ENCODE data around the gene SMPD4. TPM values are rescaled to one million over a fixed set of nuclear protein-coding genes. Genes with fewer than 3 reads are reported as not detected.
"Not testable (repeated sequence)": the region's sequence is repeated elsewhere in the genome, so short reads cannot be mapped to it uniquely, and the experiment has no call there.

The SMPD4 gene
- total and polyA plus RNA-seq, 2 of the 8 experiments (the other 6 are each of a cell fraction or from before 2014, with no cell fraction given), result 102 to 106 TPM

GRCh38 chr2:130207051-130207450 lies 25.6 kb upstream of the SMPD4 start:
- H4K5ac ChIP-seq (ENCODE audit: insufficient read length, low read depth, low read length); H3K79me2 ChIP-seq (ENCODE audit: control insufficient read depth in 1 of 2, insufficient read depth in 2 of 2, low read length in 2 of 2); H3K4me3 ChIP-seq (ENCODE audit: extremely low read depth in 1 of 4, insufficient read depth in 2 of 4, low read depth in 3 of 4, low read length in 4 of 4); FAIRE-seq; H3K9ac ChIP-seq (replicated peaks in 1 of 4; ENCODE audit: extremely low read depth in 1 of 4, low read depth in 3 of 4, low read length in 3 of 4); H4K20me1 ChIP-seq (replicated peaks in 1 of 2; ENCODE audit: control insufficient read depth in 1 of 2, insufficient read depth in 2 of 2, low read length in 2 of 2); CTCF ChIA-PET (ENCODE audit: partially characterized antibody); H2BK20ac ChIP-seq (ENCODE audit: low read length); H3K23ac ChIP-seq (ENCODE audit: insufficient read length); H3K56ac ChIP-seq (replicated peaks; ENCODE audit: insufficient read length, low read depth, low read length); H3K36me3 ChIP-seq (ENCODE audit: control insufficient read depth in 2 of 4, insufficient read depth in 4 of 4, low read length in 3 of 4); H3K14ac ChIP-seq (ENCODE audit: insufficient read length); H4K8ac ChIP-seq (ENCODE audit: extremely low read depth, insufficient read depth, low read length); H3K27ac ChIP-seq (ENCODE audit: low read depth, low read length); H2AFZ ChIP-seq (ENCODE audit: low read length); POLR2A ChIA-PET (ENCODE audit: partially characterized antibody); H3K4me1 ChIP-seq (replicated peaks in 1 of 4; ENCODE audit: control insufficient read depth in 3 of 4, insufficient read depth in 4 of 4, low read length in 3 of 4); H3K4ac ChIP-seq (replicated peaks; ENCODE audit: insufficient read length, low read depth, low read length); DNase-seq (ENCODE audit: low read depth in 1 of 2, low spot score in 2 of 2); H3K9me3 ChIP-seq (ENCODE audit: insufficient read depth in 2 of 2, low read depth in 1 of 2, low read length in 1 of 2); H2AK5ac ChIP-seq (ENCODE audit: low read depth, low read length); H2BK15ac ChIP-seq (ENCODE audit: low read length); H3K23me2 ChIP-seq (ENCODE audit: low read depth, low read length); H2BK5ac ChIP-seq (ENCODE audit: low read depth, low read length); H2BK120ac ChIP-seq (replicated peaks; ENCODE audit: low read depth, low read length); H3K79me1 ChIP-seq (ENCODE audit: low read depth, low read length); H3K4me2 ChIP-seq (ENCODE audit: insufficient read depth in 1 of 2, low read depth in 2 of 2, low read length in 2 of 2); H4K91ac ChIP-seq (replicated peaks; ENCODE audit: insufficient read length, low read length); H3K18ac ChIP-seq (ENCODE audit: extremely low read depth, low read length); H3K27me3 ChIP-seq (replicated peaks in 1 of 4; ENCODE audit: control insufficient read depth in 3 of 4, extremely low read depth in 1 of 4, insufficient read depth in 3 of 4, low read length in 3 of 4); H2BK12ac ChIP-seq (ENCODE audit: low read depth, low read length): not testable (repeated sequence)
- 97% methylated on average over 10 of the region's 13 CpGs; no CpG with 5 or more reads in 1 of the 2 experiments for WGBS, 2 experiments (ENCODE audit: extremely low coverage in 1 of 2, insufficient coverage in 1 of 2, insufficient read length in 1 of 2, insufficient replicate concordance in 2 of 2, low coverage in 1 of 2, low lambda C conversion rate in 2 of 2, missing lambda C conversion rate in 1 of 2)

GRCh38 chr2:130203150-130203549 lies 21.7 kb upstream of the SMPD4 start:
- H2BK12ac ChIP-seq (ENCODE audit: low read depth, low read length); H3K36me3 ChIP-seq (ENCODE audit: control insufficient read depth in 2 of 4, insufficient read depth in 4 of 4, low read length in 3 of 4); H3K56ac ChIP-seq (replicated peaks; ENCODE audit: insufficient read length, low read depth, low read length); H2AK5ac ChIP-seq (ENCODE audit: low read depth, low read length); H3K27ac ChIP-seq (ENCODE audit: low read depth, low read length); H3K4me2 ChIP-seq (ENCODE audit: insufficient read depth in 1 of 2, low read depth in 2 of 2, low read length in 2 of 2); H3K79me1 ChIP-seq (ENCODE audit: low read depth, low read length); H4K20me1 ChIP-seq (replicated peaks in 1 of 2; ENCODE audit: control insufficient read depth in 1 of 2, insufficient read depth in 2 of 2, low read length in 2 of 2); H3K4me3 ChIP-seq (ENCODE audit: extremely low read depth in 1 of 4, insufficient read depth in 2 of 4, low read depth in 3 of 4, low read length in 4 of 4); H3K23ac ChIP-seq (ENCODE audit: insufficient read length); H2BK120ac ChIP-seq (replicated peaks; ENCODE audit: low read depth, low read length); H4K91ac ChIP-seq (replicated peaks; ENCODE audit: insufficient read length, low read length); DNase-seq (ENCODE audit: low read depth in 1 of 2, low spot score in 2 of 2); H3K9me3 ChIP-seq (ENCODE audit: insufficient read depth in 2 of 2, low read depth in 1 of 2, low read length in 1 of 2); H3K4ac ChIP-seq (replicated peaks; ENCODE audit: insufficient read length, low read depth, low read length); H3K23me2 ChIP-seq (ENCODE audit: low read depth, low read length); POLR2A ChIA-PET (ENCODE audit: partially characterized antibody); H4K5ac ChIP-seq (ENCODE audit: insufficient read length, low read depth, low read length); H2BK5ac ChIP-seq (ENCODE audit: low read depth, low read length); H2BK15ac ChIP-seq (ENCODE audit: low read length); H3K9ac ChIP-seq (replicated peaks in 1 of 4; ENCODE audit: extremely low read depth in 1 of 4, low read depth in 3 of 4, low read length in 3 of 4); H2AFZ ChIP-seq (ENCODE audit: low read length); H3K27me3 ChIP-seq (replicated peaks in 1 of 4; ENCODE audit: control insufficient read depth in 3 of 4, extremely low read depth in 1 of 4, insufficient read depth in 3 of 4, low read length in 3 of 4); H4K8ac ChIP-seq (ENCODE audit: extremely low read depth, insufficient read depth, low read length); H2BK20ac ChIP-seq (ENCODE audit: low read length); H3K18ac ChIP-seq (ENCODE audit: extremely low read depth, low read length); H3K79me2 ChIP-seq (ENCODE audit: control insufficient read depth in 1 of 2, insufficient read depth in 2 of 2, low read length in 2 of 2); H3K14ac ChIP-seq (ENCODE audit: insufficient read length); CTCF ChIA-PET (ENCODE audit: partially characterized antibody); H3K4me1 ChIP-seq (replicated peaks in 1 of 4; ENCODE audit: control insufficient read depth in 3 of 4, insufficient read depth in 4 of 4, low read length in 3 of 4): not testable (repeated sequence)
- 96% methylated on average over 2 of the region's 3 CpGs; no CpG with 5 or more reads in 1 of the 2 experiments for WGBS, 2 experiments (ENCODE audit: extremely low coverage in 1 of 2, insufficient coverage in 1 of 2, insufficient read length in 1 of 2, insufficient replicate concordance in 2 of 2, low coverage in 1 of 2, low lambda C conversion rate in 2 of 2, missing lambda C conversion rate in 1 of 2)
- peak; percentile 57 for FAIRE-seq
